GM12891 (cell line): ENCODE measurements around the gene COL18A1.

Experiments
- POLR2A ChIP-seq: IDR thresholded peaks from 2 replicates; pipeline ENCODE4 v1.6.1; 2011; ENCODE audit warnings: low read depth, low read length, control low read depth
- POU2F2 ChIP-seq: IDR thresholded peaks from 2 replicates; pipeline ENCODE4 v1.6.1; 2011; ENCODE audit warnings: low read depth, mild to moderate bottlenecking, control low read depth, low read length, moderate library complexity

DNA sequence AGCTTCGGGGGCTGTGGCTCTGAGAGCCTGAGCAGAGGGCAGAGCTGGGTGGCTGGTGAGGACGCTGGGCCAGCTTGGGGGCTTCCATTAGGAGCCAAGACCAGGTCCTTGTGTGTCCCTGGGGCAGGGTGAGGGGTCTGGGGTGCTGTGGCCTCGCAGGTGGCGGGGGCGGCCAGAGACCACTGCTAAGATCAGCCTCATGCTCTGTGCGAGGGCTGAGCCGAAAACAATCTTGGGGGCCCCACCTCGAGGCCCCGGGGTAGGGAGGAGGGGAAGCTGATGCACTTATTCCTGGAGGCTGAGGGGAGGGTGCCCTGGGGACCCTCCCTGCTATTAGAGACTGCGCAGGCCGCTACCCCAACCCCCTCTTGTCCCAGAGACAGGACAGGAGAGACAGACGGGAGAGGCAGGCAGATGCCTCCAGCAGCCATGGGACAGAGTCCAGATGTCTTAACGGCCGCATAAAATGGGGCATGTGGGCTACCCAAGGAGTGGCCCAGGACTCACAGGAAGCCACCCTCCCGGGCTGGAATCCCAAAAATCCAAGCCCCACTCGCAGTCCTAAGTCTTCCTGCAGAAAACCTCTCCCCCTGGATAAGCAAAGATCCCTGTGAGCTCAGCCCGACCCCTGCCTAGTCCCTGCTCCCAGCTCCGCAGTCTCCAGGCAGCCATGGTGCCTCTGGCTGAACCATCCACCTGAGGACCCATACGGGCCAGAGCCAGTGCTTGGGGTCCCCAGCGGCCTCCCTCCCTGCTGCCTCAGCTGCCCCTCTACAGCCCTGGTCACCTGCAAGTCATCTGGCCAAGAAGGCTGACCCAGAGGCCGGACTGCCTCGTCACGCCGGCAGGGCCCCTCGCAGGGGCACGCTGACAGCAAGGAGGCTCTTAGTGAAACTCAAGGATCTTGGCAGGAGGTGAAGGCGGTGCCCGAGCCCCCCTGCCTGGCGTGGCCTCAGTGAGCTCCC, 43.6 kb upstream of the COL18A1 start:
- no peak for TF ChIP-seq POU2F2
- TF ChIP-seq POLR2A: no peak
